ENCODE measurements around the gene CCDC197.

Gene CCDC197

DNA sequence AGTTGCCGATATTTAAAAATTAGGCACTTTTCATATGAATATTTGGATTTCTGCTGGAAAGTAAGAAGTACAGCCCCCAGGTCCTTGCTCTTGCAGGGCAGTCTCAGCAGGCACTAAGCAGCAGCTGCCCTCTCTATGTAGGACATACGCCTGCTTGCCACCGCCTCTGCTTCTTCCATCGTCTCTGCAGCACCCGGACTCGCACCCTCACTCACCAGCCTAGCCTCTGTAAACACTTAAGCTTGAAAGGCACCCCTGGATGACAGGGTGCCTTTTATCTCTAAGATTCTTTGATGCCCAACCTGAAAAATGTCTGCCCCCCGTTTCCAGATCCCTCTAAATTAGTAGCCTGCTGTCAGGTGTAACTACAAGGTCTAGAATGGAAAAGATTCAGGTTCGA is 48.0 kb downstream of the CCDC197 start:
- no peak for DNase-seq

DNA sequence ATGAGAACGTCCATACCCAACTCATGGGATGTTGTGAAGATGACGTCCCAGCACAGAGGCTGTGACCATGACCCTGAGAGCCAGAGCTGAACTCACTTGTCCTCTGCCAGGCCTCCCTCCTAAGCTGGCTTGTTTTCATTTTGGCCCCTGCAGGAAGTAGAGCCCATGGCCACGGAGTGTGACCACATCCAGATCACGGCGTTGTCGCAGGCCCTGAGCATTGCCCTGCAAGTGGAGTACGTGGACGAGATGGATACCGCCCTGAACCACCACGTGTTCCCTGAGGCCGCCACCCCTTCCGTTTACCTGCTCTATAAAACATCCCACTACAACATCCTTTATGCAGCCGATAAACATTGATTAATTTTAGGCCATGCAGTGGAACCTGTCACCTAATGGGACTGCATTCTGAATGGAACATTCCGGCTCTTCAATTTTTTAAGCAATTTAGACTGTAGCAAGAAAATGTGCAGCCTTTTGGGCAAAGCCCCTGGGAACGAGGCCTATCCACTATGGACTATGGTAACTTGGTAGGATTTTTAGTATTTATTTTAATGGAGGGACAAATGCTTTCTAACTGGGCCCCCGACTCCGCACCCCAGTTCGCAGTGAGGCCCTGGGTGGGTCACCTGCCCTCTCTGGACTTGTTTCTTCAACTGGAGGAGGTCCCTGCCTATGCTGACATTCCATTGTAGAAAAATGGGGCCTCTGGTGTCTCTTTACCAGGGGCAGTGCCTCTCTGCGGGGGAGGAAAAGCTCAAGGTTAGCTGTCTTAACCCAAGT is 48.7 kb downstream of the CCDC197 start:
- no peak for DNase-seq

DNA sequence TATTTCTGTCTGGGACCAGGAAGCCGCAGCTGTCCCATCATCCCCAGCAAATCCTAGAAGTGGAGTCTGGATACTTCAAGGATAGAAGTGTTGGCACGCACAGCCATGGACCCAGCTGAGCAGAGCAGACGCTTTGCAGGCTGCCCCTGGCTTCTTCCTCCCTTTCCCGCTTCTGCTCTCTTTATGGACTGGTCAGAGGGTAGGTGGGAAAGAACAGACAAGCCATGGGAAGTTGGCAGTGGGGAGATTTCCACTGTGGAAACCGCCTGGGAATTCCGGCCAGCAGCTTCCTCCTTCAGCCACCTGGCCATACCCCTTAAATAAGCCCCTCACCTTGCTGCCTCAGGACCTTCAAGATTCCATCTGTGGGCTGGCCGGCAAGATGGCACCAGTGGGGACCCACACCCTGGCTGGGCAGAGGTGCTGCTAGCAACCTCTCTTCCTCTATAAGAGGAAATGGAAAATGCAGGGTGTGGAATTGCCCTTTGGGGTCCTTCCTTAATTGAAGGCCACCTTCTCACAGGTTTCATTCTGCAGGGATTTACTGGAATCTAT is 49.7 kb downstream of the CCDC197 start:
- no peak for DNase-seq

- no peak for DNase-seq
These were observed 50.5 kb downstream of the CCDC197 start for GRCh38 chr14:94047581-94047980.

DNA sequence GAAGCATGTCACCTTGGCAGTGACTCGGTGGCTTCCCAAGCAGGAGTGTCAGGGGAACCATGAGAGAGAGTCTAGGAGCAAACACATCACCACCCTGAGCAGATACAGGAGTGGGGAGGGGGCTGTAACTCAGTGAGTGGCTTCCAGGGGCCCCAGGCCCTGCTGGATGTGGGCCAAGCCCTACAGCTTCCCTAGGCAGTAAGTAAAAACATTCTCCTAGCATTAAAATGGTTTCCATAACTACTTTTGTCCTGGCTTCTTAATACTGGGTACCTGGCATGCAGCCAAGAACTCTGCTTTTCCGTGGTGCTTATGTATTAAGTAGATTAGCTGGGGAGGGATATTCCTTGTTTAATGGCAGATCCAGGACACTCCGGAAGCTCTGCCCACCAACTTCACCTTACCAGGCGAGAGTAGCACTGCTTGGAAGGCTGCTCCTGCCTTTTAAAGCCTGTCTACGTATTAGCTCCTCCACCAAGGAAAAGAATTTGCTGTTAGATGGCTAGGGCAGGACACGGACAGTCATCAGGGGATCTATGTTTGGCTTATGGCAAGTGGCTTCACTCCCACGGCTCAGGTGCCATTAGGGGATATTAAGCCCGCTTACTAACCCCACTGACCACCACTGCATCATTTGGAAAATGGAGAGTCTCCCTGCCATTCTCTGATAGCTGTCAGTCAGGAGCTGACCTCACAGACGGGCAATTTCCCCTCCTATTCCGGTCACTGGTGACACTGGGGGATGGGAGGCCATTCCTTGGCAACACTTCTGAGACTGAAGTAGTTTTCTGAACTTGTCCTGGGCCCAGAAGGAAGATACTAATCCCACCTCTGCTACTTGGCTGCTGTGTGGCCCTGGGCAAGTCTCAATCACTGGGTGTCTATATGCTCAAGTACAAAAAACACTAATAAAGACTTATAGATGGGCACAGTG is 51.9 kb downstream of the CCDC197 start:
- no peak for DNase-seq

DNA sequence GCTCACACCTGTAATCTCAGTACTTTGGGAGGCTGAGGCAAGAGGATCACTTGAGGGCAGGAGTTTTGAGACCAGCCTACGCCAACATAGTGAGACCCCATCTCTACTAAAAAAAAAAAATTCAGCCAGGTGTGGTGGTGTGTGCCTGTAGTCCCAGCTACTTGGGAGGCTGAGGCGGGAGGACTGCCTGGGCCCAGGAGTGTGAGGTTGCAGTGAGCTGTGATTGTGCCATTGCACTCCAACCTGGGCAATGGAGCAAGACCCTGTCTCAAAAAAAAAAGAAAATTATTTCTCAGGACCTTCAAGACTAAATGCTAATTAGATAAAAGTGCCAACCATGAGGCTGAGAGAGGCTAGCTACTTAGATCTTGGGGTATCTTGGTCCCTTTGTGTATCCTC is 52.5 kb downstream of the CCDC197 start:
- no peak for DNase-seq

- no peak for DNase-seq
These were observed 53.3 kb downstream of the CCDC197 start for GRCh38 chr14:94050231-94050880.

DNA sequence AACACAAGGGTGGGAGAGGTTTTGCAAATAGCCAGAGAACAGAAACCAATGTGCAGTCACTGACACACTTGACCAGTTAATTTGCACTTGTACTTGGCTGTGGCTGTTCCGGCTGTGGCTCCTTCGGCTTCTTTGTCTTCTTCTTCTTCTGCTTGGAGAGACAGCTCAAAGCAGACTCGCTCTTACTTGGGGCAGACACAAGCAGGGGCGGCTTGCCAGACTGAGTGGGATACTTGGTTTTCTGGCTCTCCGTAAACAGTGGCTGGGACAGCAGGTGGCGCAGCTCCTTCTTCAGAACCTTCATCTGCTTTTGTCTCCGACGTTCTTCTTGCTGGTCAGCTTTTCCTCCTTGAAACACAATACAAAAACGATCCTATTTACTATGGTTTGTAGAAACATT is 54.0 kb downstream of the CCDC197 start:
- peak; percentile 5 for DNase-seq

DNA sequence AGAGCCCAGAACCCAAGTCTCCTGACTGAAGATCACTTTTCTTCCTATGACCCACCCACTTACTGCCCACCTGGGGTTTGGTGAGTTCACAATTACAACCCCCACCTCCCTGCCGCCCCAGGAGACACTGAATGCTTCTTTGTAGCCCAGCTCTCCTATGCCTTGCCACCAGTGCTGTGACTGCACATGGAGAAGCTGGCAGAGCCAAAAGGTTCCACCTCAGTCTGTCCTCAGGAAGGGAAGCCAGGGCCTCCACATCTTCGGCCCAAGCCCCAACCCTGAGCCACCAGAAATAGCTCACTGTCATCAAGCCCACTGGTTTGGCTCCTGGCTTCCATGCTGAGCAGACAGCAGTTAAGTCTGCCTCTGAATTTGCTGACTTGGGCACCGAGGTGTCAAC is 54.7 kb downstream of the CCDC197 start:
- DNase-seq = no peak

DNA sequence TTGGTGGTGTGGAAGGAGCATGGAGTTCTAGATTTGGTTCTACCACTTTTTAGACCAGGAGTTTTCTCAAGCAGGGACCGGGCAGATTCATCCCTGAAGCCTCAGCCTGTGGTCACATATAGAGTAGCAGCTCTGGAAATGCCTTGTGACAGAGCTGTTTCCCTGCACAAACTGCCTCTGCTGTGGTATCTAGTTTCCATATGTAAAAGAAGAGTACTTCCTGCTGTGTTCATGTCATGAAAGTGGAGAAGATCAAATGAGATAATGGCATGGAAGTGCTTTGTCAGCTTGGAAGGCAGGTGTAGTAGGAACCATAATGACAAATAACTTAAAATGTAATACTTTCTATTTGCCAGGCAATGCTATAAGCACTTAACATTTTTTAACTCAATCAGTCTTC is 55.1 kb downstream of the CCDC197 start:
- DNase-seq = peak; percentile 6

- no peak for DNase-seq
These were observed 55.6 kb downstream of the CCDC197 start for GRCh38 chr14:94052662-94053061.

- no peak for DNase-seq
These were observed 57.3 kb downstream of the CCDC197 start for GRCh38 chr14:94054401-94054800.

GRCh38 chr14:94054936-94055335 is 57.8 kb downstream of the CCDC197 start:
- no peak for DNase-seq

DNA sequence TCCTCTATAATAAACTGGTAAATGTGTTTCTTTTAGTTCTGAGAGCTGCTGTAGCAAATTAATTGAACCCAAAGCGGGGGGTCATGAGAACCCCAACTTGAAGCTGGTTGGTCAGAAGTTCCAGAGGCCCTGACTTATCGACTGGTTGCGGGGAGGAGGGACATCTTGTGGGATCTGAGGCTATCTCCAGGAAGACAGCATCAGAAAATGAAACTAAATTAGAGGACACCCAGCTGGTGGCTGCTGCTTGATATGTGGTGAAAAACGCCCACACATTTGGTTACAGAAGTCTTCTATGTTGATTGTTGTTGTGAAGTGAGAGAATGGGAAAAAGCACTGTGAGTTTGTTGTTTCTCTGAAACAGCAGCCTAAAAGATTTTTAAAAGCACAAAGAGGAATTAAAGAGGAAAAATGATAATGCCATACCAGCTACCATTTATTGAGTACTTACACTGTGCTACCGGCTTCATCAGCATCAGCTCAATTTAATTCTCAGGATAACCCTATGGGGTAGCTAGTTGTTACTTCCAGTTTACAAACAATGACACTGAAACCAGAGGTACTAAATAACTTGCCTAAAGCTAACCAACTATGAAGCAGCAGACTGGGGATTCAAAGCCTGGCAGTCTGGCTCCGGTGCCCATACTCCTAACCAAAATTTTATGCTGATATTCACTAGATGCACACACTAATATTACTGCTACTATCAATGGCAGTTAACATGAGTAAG is 59.6 kb downstream of the CCDC197 start:
- DNase-seq = no peak

GRCh38 chr14:94058128-94058673 is 61.1 kb downstream of the CCDC197 start:
- DNase-seq = no peak

Data from DMS53 (cell line).